NB4 (cell line): ENCODE data around the gene TCAF1.

Experiments used
- DNase-seq: peaks from one replicate; pipeline ENCODE4 v3.0.0; 2010; ENCODE audit warnings: low read depth
- H3K4me3 ChIP-seq: one replicate; pipeline ENCODE4 v1.5.1; 2011; ENCODE audit warnings: mild to moderate bottlenecking, low read depth, low read length, moderate library complexity
- CTCF ChIP-seq: IDR thresholded peaks from one replicate; pipeline ENCODE4 v1.5.1; 2012; ENCODE audit warnings: low read depth, low read length
- MAX ChIP-seq: IDR thresholded peaks from 2 replicates; pipeline ENCODE4 v1.6.1; 2011; ENCODE audit warnings: low read depth, low read length
- MYC ChIP-seq: IDR thresholded peaks from 2 replicates; pipeline ENCODE4 v1.6.1; 2011; ENCODE audit warnings: low read depth, low read length
- POLR2A ChIP-seq: IDR thresholded peaks from 2 replicates; pipeline ENCODE4 v1.6.1; 2011; ENCODE audit warnings: mild to moderate bottlenecking; ENCODE audit not compliant: insufficient read length; ENCODE audit errors: extremely low read depth

Gene TCAF1

GRCh38 chr7:143906151-143906550, 4.2 kb upstream of the TCAF1 start:
- H3K4me3 ChIP-seq, result no peak overlapping the region
- DNase-seq, result no peak
- TF ChIP-seq MYC, result no peak

GRCh38 chr7:143905509-143905908, 3.5 kb upstream of the TCAF1 start:
- H3K4me3 ChIP-seq, result no peak overlapping the region
- DNase-seq, result no peak
- TF ChIP-seq CTCF (no peak), POLR2A (no peak), MYC (no peak)

GRCh38 chr7:143902332-143902899, 440 bp upstream of the TCAF1 start:
- H3K4me3 ChIP-seq, result peak overlapping the region; percentile 22
- no peak for TF ChIP-seq MYC
- TF ChIP-seq POLR2A, result no peak
- no peak for TF ChIP-seq MAX
- no peak for TF ChIP-seq CTCF
- no peak for DNase-seq

DNA sequence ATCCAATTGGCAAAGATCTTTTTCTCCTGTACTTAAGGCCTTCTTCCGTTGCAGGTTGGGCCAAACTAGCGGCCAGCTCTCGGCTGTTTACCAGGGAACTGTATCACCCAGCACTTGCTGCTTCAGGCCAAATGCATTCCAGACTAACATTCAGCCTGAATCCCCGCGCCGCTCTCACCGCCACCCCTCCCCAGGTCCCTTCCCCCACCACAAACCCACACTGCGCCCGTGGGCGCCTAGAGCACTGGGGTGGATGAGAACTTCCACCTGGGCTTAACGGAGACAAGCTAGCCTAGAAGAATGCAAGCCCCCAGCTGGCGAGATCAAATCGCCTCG, 676 bp downstream of the TCAF1 start:
- no peak for TF ChIP-seq CTCF
- TF ChIP-seq POLR2A, result no peak
- no peak for TF ChIP-seq MYC
- TF ChIP-seq MAX, result no peak
- DNase-seq, result no peak
- peak overlapping the region; percentile 81 for H3K4me3 ChIP-seq

- no peak overlapping the region for H3K4me3 ChIP-seq
- DNase-seq, result peak; percentile 25
- no peak for TF ChIP-seq POLR2A
- no peak for TF ChIP-seq CTCF
- TF ChIP-seq MYC, result no peak
- no peak for TF ChIP-seq MAX
These were observed 1.7 kb downstream of the TCAF1 start for GRCh38 chr7:143900230-143900766.

DNA sequence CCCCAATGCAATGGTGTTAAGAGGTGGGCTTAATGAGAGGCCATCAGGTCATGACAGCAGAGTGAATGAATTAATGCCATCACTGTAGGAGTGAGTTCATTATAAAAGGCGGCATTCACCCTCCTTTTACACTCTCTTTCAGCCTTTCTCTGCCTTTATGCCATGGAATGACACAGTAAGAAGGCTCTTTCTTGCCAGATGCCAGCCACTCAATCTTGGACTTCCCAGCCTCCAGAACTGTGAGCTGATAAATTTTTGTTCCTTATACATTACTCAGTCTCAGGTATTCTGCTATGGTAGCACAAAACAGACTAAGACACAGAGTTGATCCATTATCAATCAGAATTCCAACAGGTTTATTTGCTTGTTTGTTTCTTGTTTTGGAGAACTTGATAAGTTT, 3.2 kb downstream of the TCAF1 start:
- no peak for DNase-seq
- no peak for TF ChIP-seq CTCF
- no peak overlapping the region for H3K4me3 ChIP-seq
